Kidney tubule cell (primary cell): Measurements from ENCODE around the gene CARMIL3.

Source experiments
- DNase-seq: peaks from one replicate; pipeline ENCODE4 v3.0.0-alpha.2; 2018; ENCODE audit warnings: low spot score

The CARMIL3 gene

DNA sequence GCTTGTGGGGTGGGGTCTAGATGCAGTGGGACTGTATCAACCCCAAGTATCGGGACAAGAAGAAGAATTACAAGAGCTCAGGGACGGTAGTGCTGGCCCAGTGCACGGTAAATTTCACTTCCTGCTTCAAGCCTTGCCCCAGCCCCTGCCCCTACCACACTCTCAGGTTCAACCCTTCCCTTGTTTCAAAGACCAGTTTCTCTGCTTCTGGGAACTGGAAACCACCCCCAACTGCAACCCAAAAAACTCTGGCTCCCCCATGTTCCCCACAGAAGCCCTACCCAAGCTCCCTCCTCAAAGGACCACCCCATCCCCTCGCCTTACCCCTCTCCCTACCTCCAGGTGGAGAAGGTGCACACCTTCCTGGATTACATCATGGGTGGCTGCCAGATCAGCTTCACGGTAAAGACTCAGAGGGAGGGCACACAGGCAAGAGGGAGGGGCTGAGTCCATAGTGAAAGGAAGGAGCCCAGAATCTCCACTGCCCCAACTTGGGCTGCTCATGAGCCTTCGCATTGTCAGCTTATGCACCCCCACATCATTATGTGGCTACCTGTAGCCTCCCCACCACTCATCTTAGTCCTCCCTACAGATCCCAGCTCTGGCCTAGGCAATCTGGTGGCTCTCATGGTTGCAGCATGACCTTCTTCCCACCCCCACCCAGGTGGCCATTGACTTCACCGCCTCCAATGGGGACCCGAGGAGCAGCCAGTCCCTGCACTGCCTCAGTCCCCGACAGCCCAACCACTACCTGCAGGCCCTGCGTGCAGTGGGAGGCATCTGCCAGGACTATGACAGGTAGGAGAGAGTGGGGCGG, 23.9 kb downstream of the CARMIL3 start:
- no peak for DNase-seq

DNA sequence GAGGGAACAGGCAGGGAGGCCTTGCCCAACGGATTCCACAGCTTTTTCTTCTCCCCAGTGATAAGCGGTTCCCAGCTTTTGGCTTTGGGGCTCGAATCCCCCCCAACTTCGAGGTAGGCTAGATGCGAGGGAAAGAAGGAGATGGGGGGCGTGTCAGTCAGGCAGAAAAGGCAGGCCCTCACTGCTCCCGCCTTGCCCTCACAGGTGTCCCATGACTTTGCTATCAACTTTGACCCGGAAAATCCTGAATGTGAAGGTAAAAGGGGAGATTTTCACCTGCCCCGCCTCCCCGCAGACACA, 24.4 kb downstream of the CARMIL3 start:
- no peak for DNase-seq

- DNase-seq = no peak
Observed at GRCh38 chr14:24077086-24077485, 25.3 kb downstream of the CARMIL3 start.

- DNase-seq = no peak
Observed at GRCh38 chr14:24078146-24078545, 26.3 kb downstream of the CARMIL3 start.

DNA sequence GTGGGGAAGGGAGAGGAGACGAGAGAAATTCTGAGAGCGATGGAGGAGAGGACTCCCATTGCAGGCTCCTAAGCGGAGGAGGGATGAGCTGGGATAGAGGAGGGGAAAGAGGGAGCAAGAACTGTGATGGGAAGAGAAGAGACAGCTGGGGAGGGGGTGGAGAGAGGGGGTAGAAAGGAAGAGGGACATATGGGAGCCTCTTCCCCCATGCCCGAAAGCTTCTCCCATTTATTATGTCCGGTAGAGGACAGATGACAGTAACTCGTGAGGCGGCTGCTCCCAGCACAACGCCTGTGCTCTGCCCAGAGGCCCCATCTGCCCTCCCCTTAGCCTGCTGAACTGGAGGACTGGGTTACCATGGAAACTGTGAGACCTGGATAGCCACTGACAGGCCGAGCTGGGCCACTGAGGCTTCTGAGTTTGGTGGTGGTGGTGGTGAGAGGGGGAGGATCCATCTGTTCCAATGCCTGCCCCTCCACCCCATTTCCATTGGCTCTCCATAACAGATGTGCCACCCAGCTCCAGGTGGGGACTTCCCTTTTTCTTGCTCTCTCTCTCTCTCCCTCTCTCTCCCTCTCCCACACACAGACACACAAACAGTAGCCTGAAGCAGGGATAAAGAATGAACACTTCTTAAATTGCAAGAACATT, 27.8 kb downstream of the CARMIL3 start:
- DNase-seq = no peak

DNA sequence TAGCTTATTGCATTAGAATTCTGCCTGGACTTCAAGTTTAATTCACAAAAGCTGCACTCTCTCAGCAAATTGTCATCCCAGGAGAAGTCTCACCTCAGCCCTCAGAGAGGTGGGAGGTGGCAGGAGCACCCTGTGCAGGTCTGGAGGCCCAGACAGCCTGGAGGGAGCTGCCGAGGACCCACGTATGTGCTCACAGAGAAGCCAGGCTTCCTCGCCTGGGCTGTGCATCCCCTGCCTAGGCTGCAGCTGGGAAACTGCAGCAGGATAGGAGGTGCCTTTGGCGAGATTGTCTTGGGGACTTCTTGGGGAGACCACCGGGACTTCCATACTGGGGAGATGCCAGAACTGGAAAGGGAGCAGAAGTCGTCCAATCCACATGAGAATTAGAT, 28.3 kb downstream of the CARMIL3 start:
- DNase-seq = no peak

DNA sequence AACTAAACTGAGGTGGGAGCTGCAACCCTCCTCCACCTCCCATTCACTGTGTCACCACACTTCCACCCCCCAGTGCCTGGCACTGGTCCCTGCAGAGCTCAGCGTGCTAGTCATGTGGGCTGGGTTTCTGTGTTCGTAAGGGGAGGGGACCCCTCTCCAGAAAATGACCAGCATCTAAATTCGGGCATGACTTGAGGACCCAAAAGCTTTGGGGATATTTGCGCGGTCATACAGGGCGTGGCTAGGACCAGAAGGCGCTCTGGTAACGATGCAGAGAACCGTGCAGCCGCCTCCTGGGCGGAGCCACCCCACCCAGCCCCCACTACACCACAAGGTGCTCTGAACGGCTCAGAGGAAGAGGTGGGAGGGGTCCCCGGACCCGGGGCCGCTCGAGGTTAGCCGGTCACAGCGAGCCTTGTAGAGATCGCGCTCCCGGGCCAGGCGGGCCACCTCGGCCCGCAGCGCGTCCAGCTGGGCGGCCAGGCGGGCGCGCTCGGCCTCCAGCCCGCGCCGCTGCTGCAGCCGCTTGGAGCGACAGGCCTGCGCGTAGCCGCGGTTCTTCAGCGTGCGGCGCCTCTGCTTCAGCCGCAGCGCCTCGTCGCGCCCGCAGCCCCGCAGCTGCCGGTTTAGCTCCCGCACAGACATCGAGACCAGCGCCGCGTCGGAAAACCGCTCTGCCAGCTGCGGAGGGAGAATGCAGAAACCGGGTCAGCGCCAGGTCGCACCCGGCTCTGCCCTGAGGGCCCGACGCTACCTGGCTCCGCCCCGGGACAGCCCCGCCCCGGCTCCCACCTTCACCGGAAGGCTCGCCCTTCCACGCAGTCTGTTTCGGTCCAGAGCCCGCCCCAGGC, 29.3 kb downstream of the CARMIL3 start:
- DNase-seq = peak; percentile 35

DNA sequence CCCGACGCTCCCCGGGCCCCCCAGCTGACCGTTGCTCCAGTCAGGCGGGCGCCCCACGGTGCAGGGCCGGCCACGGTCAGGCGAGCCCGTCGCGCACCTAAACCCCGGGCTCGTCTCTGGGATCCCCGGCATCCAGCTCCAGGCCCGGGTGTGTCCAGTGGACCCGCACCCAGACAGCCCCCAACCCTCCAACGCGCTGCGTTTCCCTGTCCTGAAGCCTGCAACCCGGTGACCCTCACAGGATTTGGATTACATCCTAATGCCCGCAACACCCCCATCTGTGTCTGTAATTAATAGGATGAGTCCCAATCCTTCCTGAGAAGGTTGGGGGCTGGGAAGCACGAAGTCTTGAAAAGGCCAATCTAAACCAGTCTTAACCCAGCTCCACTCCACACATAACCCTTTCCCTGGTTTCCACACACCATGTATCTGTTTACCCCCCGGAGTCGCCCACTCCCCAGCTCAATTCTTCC, 30.0 kb downstream of the CARMIL3 start:
- no peak for DNase-seq

DNA sequence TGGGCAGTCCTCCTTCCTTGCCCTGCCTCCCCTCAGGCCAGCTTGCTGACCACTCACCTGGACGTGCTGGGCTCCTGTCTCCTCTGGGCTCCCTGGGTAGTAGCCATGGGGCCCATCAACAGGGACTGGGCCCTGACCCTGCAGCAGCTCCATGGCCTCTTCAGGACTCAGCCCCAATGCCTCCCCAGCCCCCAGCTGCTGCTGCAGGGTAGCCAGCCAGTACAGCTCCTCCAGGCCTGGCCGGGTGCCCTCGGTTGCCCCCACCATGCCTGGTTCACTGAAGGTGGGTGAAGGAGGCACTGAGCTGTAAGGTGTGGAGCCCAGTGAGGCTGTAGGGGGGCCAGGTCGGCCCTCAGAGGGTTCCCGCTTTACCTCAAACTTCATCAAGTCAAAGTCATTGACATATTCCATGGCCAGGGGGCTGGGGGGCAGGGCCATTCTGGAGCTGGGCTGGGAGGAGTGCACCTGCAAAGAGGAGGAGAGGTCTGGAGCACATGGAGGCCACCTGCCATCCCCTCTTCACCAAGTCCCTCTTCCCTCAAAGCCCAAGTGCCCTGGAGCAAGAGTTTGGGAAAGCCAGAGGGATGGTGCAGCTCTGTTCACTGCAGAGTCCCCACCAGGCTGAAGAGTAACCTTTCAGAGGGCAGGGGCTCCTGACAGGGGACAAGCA, 30.7 kb downstream of the CARMIL3 start:
- no peak for DNase-seq

- DNase-seq = no peak
Observed at GRCh38 chr14:24083462-24083861, 31.7 kb downstream of the CARMIL3 start.

DNA sequence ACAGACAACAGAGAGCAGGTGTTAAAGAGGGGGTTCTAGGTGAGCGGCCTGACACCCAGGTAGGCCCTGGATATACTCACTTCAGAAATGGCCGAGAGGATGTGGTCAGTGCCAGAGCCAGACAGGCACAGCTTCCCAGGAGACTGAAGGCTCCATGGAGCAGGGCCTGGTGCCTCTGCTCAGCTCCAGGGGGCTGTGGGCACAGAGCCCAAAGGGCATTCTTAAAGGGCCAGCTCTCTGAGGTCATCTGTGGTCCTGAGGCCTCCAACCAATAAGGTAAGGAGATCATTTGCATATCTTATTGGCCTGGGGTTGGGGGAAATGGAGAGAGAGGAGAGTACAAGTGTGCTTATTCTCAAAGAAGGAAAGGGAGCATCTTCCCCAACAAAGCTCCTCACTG, 32.6 kb downstream of the CARMIL3 start:
- peak; percentile 47 for DNase-seq

- DNase-seq = no peak
Observed at GRCh38 chr14:24085215-24085614, 33.4 kb downstream of the CARMIL3 start.

- no peak for DNase-seq
Observed at GRCh38 chr14:24086193-24086955, 34.6 kb downstream of the CARMIL3 start.

DNA sequence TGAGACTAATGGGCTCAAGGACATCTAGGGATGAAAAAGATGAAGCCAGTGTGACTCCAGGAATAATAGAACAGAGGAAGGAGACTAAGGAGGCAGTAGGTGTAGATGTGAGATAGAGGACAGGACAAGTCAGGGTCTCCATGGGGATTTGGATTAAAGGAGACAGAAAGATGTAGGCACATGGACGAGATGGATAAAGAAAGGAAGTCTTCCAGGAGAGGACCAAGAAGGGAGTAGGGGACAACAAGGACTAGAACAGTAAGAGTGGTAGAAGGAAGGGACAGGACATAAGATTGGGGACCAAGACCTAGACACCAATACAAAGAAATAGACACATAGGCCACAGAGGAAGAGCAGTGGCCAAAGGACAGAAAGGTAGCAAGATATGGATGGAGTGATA, 35.2 kb downstream of the CARMIL3 start:
- DNase-seq = no peak

DNA sequence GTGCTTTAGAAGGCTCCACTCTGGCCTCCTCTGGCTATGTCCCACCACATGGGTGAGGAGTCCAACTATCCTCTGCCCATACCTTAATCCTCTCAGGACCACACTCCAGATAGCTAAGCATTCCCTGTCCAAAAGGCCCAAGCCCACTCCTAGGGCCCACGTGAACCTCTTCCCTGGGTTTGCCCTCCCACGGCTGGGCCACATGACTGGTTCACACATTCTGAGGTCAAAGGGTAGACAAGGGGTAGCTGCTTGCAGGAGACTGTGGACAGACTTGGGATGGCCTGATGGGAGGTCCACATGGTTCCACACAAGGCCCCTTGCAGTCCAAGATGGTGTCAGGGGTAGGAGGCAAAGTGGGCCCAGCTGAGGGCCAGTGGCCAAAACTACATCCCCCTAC, 36.3 kb downstream of the CARMIL3 start:
- DNase-seq = no peak

- no peak for DNase-seq
Observed at GRCh38 chr14:24089890-24090289, 38.1 kb downstream of the CARMIL3 start.

DNA sequence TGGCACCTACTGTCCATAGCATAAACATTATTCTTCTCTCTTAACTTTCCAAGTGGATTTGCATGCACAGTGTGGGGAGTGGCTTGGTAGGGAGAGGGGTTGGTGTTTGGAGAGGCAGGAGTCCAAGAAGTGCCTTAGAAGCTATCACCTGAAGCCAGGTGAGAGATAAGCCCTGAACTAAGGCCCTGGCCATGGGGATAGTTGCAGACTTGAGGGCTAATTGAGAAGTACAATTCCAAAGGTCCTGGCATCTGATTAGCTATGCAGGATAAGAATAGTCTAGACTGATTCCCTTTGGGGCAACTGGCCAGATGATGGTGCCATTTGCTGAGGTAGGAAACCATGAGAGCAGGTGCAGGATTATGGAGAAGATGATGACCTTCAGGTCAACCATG, 40.3 kb downstream of the CARMIL3 start:
- no peak for DNase-seq

- DNase-seq = no peak
Observed at GRCh38 chr14:24092505-24093206, 40.8 kb downstream of the CARMIL3 start.

DNA sequence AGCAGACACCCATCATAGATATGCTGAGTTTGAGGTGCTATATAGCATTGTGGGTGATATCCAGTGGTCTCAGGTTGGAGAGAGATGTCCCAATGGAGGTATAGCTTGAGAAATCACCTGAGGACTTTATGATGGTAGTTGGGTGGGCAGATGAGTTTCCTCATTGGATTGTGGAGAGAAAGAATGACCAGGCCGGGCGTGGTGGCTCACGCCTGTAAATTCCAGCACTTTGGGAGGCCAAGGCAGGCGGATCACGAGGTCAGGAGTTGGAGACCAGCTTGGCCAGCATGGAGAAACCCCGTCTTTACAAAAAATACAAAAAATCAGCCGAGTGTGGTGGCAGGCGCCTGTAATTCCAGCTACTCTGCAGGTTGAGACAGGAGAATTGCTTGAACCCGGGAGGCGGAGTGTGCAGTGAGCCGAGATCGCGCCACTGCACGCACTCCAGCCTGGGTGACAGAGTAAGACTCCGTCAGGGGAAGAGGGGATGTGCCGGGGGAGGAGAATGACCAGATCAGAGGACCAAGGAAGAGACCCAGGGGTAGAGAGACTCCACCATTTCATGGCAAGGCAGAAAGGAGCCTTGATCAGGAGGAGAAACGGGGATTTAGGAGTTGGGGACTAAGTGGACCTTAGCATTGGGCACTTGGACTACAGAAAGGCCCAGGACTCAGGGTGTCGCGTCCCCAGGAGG, 41.5 kb downstream of the CARMIL3 start:
- DNase-seq = no peak
